Measurements from ENCODE around the gene MKX. TPM values are rescaled to one million over a fixed set of nuclear protein-coding genes. Genes with fewer than 3 reads are reported as not detected.

MKX gene
- total RNA-seq, 1 experiment from 2014 or later: not detected

DNA sequence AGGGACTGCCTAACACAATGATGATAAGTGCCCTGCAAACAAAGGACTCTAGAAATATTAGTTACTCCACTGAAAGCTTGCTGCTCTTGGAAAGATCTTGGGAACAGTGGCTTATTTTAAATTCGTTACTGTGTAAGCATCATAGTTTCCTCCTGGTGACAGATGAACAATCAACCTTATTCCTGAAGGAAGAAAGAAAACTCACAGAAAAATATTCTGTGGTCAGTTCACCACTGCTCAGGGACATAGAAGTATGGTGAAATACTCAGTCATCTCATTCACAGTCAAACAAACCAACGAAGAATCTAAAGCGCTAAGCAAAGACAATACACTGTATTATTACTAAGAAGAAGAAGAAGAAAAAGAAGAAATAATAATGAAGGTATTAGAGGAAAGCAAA lies 27.8 kb downstream of the MKX start:
- Mint-ChIP-seq H3K27ac (ENCODE audit: low read depth, unreplicated experiment) (no peak overlapping the region), H3K4me1 (ENCODE audit: insufficient read depth, unreplicated experiment) (no peaks in the 10 kb centered on the region), H3K36me3 (ENCODE audit: insufficient read depth, unreplicated experiment) (no peaks in the 10 kb centered on the region), H3K9me3 (ENCODE audit: unreplicated experiment) (peaks cover 8% of the 10 kb centered on the region), H3K4me3 (ENCODE audit: unreplicated experiment) (no peak overlapping the region), H3K27me3 (ENCODE audit: insufficient read depth, unreplicated experiment) (no peaks in the 10 kb centered on the region)
- CTCF ChIA-PET: no interaction called here
- intact Hi-C loops (cut with micrococcal nuclease): no loop called here
- POLR2A ChIA-PET: no interaction called here
- no peak for DNase-seq (ENCODE audit: unreplicated experiment)
- TF ChIP-seq, protein P1, sequence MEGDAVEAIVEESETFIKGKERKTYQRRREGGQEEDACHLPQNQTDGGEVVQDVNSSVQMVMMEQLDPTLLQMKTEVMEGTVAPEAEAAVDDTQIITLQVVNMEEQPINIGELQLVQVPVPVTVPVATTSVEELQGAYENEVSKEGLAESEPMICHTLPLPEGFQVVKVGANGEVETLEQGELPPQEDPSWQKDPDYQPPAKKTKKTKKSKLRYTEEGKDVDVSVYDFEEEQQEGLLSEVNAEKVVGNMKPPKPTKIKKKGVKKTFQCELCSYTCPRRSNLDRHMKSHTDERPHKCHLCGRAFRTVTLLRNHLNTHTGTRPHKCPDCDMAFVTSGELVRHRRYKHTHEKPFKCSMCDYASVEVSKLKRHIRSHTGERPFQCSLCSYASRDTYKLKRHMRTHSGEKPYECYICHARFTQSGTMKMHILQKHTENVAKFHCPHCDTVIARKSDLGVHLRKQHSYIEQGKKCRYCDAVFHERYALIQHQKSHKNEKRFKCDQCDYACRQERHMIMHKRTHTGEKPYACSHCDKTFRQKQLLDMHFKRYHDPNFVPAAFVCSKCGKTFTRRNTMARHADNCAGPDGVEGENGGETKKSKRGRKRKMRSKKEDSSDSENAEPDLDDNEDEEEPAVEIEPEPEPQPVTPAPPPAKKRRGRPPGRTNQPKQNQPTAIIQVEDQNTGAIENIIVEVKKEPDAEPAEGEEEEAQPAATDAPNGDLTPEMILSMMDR (IDR thresholded peaks at IDR 0.05; ENCODE audit: unreplicated experiment): no peak
- no TSS peak for BruUV-seq (replicated peaks)

DNA sequence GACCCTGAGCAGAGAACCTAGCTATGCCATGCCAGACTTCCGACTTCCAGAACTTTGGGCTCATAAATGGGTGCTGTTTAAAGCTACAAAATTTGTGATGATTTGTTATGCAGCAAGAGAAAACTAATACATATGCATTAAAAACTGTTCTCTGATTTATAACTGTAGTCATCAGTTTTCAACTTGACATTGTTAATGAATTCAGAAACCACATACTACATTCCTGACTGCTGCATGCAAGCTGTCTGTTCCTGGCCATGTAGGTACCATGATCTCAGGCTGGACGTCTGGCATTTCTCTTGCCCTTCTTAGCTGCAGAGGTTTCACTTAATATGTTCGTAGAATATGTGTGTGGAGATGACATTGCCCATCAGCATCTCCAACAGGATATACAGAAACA lies 28.4 kb downstream of the MKX start:
- no TSS peak for BruUV-seq (replicated peaks)
- Mint-ChIP-seq H3K36me3 (ENCODE audit: insufficient read depth, unreplicated experiment) (no peaks in the 10 kb centered on the region), H3K9me3 (ENCODE audit: unreplicated experiment) (peaks cover 8% of the 10 kb centered on the region), H3K27me3 (ENCODE audit: insufficient read depth, unreplicated experiment) (no peaks in the 10 kb centered on the region), H3K27ac (ENCODE audit: low read depth, unreplicated experiment) (no peak overlapping the region), H3K4me3 (ENCODE audit: unreplicated experiment) (no peak overlapping the region), H3K4me1 (ENCODE audit: insufficient read depth, unreplicated experiment) (no peaks in the 10 kb centered on the region)
- ChIA-PET CTCF (no interaction called here), POLR2A (no interaction called here)
- DNase-seq (ENCODE audit: unreplicated experiment): no peak
- intact Hi-C loops (cut with micrococcal nuclease): no loop called here
- TF ChIP-seq, protein P1 (IDR thresholded peaks at IDR 0.05; ENCODE audit: unreplicated experiment): no peak

DNA sequence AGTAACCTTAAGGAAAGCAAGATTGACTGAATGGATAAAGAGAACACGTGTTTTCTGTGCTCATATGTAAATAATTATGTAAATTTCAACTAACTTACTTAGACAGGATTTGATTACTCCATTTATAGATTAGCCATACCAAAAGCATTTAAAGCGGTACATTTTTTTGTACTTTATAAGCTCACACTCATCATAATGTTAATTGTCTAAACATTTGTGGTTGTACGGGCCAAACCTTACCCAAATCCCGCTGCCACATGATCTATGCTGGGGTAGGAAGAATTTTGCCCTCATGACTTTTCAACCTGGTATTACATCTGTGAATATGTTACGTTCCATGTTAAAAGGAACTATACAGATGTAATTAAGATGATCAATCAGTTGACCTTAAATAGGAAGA lies 29.1 kb downstream of the MKX start:
- no peak overlapping the region for H3K27ac Mint-ChIP-seq (ENCODE audit: low read depth, unreplicated experiment)
- ChIA-PET CTCF (interaction anchor here (0.7 kb wide), 1 partner anchor 20 kb away, joined by 3 read pairs; no protein-coding TSS in a partner anchor), POLR2A (no interaction called here)
- TF ChIP-seq, protein P1 (IDR thresholded peaks at IDR 0.05; ENCODE audit: unreplicated experiment): no peak
- H3K36me3 Mint-ChIP-seq (ENCODE audit: insufficient read depth, unreplicated experiment): no peaks in the 10 kb centered on the region
- H3K4me1 Mint-ChIP-seq (ENCODE audit: insufficient read depth, unreplicated experiment): no peaks in the 10 kb centered on the region
- BruUV-seq (replicated peaks): no TSS peak
- no peak overlapping the region for H3K4me3 Mint-ChIP-seq (ENCODE audit: unreplicated experiment)
- intact Hi-C loops (cut with micrococcal nuclease): no loop called here
- no peak for DNase-seq (ENCODE audit: unreplicated experiment)
- peaks cover 8% of the 10 kb centered on the region for H3K9me3 Mint-ChIP-seq (ENCODE audit: unreplicated experiment)
- no peaks in the 10 kb centered on the region for H3K27me3 Mint-ChIP-seq (ENCODE audit: insufficient read depth, unreplicated experiment)

DNA sequence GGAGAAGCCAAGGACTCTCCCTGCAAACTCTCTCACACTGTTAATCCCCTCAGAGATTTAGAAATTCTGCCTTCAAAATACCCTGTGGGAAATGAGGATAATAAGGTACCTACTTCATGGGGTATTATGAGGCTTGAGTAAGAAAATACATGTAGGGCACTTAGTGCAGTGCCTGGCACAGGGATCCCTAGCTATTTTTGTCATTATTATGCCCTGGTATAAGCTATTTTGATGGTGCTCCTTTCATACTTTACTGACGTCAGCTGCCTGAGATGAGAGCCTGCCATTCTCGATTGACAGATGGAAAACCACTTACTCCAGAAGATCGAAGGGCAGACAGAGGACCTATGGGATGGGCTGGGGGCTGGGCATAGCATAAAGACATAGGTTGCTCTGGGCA lies 30.1 kb downstream of the MKX start:
- Mint-ChIP-seq H3K27ac (ENCODE audit: low read depth, unreplicated experiment) (no peak overlapping the region), H3K4me3 (ENCODE audit: unreplicated experiment) (no peak overlapping the region), H3K27me3 (ENCODE audit: insufficient read depth, unreplicated experiment) (no peaks in the 10 kb centered on the region), H3K36me3 (ENCODE audit: insufficient read depth, unreplicated experiment) (no peaks in the 10 kb centered on the region), H3K4me1 (ENCODE audit: insufficient read depth, unreplicated experiment) (no peaks in the 10 kb centered on the region), H3K9me3 (ENCODE audit: unreplicated experiment) (peaks cover 3% of the 10 kb centered on the region)
- POLR2A ChIA-PET: no interaction called here
- CTCF ChIA-PET: no interaction called here
- intact Hi-C loops (cut with micrococcal nuclease): no loop called here
- TF ChIP-seq, protein P1 (IDR thresholded peaks at IDR 0.05; ENCODE audit: unreplicated experiment): no peak
- BruUV-seq (replicated peaks): no TSS peak
- no peak for DNase-seq (ENCODE audit: unreplicated experiment)

Data from MCF 10A (cell line).